VCaP (cell line): ENCODE measurements around the gene ADARB2.

Experiments used
- H3K27ac ChIP-seq: fragments of 450-650 bp; 2 replicates; pipeline ENCODE4 v1.5.1; 2017
- TF ChIP-seq, protein P1 (sequence below): fragments of 450-650 bp; conservative IDR thresholded peaks from 2 replicates; pipeline ENCODE4 v1.5.1; 2017; ENCODE audit warnings: mild to moderate bottlenecking, moderate library complexity

ADARB2 gene

DNA sequence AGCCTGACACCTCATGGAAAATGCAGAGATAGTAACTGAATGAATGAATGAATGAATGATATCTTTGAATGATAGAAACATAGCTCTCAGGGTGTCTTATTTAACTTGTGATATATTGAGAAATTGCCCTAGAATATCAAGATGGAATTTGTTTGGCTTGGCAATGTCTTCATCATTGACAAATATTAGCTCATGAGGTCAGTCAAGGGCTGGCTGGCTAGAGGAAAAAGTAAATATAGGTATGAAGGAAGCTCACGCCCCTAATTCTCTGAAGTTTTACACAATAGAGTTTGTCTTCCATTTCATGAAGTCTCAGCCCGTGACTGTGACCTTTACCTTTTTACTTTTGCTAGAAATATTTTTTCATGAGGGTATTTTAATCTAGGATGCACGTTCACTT is 305.2 kb downstream of the ADARB2 start:
- TF ChIP-seq, protein P1, sequence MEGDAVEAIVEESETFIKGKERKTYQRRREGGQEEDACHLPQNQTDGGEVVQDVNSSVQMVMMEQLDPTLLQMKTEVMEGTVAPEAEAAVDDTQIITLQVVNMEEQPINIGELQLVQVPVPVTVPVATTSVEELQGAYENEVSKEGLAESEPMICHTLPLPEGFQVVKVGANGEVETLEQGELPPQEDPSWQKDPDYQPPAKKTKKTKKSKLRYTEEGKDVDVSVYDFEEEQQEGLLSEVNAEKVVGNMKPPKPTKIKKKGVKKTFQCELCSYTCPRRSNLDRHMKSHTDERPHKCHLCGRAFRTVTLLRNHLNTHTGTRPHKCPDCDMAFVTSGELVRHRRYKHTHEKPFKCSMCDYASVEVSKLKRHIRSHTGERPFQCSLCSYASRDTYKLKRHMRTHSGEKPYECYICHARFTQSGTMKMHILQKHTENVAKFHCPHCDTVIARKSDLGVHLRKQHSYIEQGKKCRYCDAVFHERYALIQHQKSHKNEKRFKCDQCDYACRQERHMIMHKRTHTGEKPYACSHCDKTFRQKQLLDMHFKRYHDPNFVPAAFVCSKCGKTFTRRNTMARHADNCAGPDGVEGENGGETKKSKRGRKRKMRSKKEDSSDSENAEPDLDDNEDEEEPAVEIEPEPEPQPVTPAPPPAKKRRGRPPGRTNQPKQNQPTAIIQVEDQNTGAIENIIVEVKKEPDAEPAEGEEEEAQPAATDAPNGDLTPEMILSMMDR = no peak
- peak overlapping the region; percentile 79 for H3K27ac ChIP-seq

DNA sequence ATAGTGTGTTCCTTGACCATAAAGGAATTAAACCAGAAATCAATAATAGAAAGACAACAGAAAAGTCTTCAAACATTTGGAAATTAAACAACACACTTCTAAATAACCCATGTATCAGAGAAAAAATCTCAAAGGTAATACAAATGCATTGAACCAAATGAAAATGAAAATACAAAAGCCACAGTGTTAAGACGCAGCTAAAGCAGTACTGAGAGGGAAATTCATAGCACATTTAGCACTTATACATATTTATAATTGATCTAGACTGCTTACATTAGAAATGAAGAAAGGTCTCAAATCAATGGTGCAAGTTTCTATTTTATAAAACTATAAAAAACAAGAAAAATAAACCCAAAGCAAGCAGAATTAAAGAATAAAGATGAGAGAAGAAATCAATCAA is 306.1 kb downstream of the ADARB2 start:
- TF ChIP-seq, protein P1 = no peak
- peak overlapping the region; percentile 79 for H3K27ac ChIP-seq

DNA sequence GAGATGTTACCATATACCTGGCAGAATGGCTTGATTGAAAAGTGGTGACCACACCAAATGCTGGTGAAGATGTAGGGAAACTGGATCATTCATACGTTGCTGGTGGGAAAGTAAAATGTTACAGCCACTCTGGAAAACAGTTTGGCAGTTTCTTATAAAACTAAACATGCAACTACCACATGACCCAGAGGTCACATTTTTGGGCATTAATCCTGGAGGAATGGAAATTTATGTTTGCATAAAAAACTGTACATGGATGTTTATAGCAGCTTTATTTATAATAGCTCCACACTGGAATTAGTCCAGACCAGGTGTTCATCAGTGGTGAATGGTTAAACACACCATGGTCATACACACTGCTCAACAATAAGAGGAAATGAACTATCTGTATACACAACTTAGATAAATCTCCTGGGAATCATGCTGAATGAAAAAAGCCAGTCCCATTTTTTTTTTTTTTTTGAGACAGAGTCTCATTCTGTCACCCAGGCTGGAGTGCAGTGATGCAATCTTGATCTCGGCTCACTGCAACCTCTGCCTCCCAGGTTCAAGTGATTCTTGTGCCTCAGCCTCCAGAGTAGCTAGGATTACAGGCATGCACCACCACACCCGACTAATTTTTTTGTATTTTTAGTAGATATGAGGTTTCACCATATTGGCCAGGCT is 309.7 kb downstream of the ADARB2 start:
- peak overlapping the region; percentile 79 for H3K27ac ChIP-seq

DNA sequence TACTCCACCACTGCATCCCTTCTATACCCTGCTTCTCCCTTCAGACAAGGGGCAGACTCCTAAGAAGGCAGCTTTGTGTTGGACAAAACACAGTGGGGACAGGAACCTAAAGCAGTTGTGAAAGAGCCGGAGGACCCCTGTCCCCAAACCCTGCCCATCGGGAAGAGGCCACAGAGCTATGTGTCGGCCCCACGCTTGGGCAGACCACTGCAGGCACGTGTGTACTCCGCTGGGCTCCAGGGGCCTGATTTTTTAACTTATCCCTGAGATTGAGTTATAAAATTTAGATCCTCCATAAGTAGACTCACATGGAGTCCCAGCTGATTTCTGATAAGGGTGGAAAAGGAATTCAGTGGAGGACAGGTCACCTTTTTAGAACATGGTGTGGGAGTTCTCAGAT is 310.5 kb downstream of the ADARB2 start:
- H3K27ac ChIP-seq = peak overlapping the region; percentile 79
- TF ChIP-seq, protein P1 = no peak

DNA sequence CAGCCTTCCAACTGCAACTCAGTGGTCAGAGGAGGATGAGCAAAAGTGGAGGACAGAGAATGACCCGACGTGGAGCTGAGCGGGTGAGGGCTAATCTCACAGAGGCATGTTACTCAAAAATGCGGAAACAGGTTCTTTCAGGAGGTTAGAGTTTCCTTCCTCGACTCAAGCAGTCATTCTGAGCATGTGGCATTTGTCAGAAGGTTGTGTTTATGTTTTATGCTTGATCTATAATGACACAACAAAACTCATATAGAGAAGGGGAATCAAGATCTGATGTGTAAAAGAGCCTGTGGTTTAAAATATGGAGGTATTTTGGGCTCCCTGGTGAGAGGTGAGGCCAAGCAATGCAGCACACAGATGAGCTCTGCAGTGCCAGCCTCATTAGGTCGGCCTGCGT is 311.4 kb downstream of the ADARB2 start:
- TF ChIP-seq, protein P1 = no peak
- H3K27ac ChIP-seq = peak overlapping the region; percentile 79; the same call in 1 of the 2 replicates

DNA sequence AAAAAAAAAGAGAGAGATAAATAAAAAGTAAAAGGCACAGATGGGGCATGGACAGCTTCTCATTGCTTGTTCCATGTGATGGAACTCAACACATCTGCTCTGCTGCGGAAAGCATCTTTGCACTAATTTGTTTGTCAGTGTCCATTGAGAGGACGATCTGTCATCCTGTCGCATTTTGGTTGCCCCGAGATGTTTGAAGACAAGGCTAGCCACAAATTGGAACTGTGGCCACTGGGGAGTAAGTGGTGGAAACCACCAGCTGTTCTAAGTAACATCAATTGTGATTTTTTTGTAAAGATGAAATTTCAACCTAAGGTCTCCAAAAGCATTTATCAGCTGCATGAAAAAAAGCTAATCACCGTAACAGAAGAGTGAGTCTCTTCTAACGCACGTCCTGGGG is 312.7 kb downstream of the ADARB2 start:
- TF ChIP-seq, protein P1 = no peak
- no peak overlapping the region; the same call in 1 of the 2 replicates for H3K27ac ChIP-seq

DNA sequence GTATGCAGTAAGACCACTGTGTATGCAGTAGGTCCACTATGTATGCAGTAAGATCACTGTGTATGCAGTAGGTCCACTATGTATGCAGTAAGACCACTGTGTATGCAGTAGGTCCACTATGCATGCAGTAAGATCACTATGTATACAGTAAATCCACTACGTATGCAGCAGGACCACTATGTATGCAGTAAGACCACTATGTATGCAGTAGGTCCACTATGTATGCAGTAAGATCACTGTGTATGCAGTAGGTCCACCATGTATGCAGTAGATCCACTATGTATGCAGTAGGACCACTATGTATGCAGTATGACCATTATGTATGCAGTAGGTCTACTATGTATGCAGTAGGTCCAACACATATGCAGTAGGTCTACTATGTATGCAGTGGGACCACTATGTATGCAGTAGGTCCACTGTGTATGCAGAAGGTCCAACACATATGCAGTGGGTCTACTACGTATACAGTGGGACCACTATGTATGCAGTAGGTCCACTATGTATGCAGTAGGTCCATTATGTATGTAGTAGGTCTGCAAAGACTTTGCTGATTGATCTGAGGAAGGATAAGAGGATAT is 313.6 kb downstream of the ADARB2 start:
- no peak overlapping the region; the same call in 1 of the 2 replicates for H3K27ac ChIP-seq
- TF ChIP-seq, protein P1 = no peak

DNA sequence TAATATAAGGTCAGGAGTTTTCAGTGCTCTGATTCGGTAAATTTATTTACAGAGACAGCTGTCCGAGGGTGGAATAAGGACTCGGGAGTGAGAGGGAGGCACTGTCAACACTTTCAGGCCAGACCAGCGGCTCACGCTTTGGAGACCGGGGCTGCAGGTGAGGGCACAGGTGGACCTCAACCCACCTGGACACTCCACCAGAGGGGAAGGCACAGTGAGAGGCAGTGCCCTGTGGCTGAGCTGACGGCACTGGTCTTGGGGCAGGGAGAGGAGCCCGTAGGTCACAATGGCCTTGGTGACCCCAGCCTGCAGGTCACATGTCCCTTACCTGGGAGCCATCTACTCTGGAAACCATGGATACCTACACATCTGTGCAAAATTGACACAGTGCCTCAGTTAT is 315.1 kb downstream of the ADARB2 start:
- H3K27ac ChIP-seq = peak overlapping the region; percentile 96; the same call in 1 of the 2 replicates
- TF ChIP-seq, protein P1 = no peak
